Caco-2 (cell line): ENCODE results near the gene ATG13. TPM values are rescaled to one million over a fixed set of nuclear protein-coding genes. Genes with fewer than 3 reads are reported as not detected.

ENCODE experiments used
- BruUV-seq: library from RNA; stranded (reverse); fragments of 400-500 nt; replicated peaks from 2 replicates; lab custom pipeline; 2021; lab: Mats Ljungman, UMichigan
- CTCF ChIA-PET: fragments of 300-600 bp; sonication (Branson Sonifier 250); formaldehyde crosslinking; loops from one replicate; lab custom pipeline; 2022; ENCODE audit warnings: antibody characterized with exemption; lab: Charles Lee
- POLR2A ChIA-PET: fragments of 300-600 bp; sonication (Branson Sonifier 250); formaldehyde crosslinking; loops from one replicate; lab custom pipeline; 2022; ENCODE audit warnings: antibody characterized with exemption; lab: Charles Lee
- DNase-seq, 2 experiments: peaks; one replicate each; pipeline versions ENCODE4 v3.0.0 to v3.0.0-alpha.2; 2020 to 2022
- H3K27me3 ChIP-seq: replicated peaks from 2 replicates; pipeline ENCODE4 v1.6.0; 2011; ENCODE audit warnings: low read length; ENCODE audit not compliant: control insufficient read depth, insufficient read depth
- H3K36me3 ChIP-seq: 2 replicates; pipeline ENCODE4 v1.5.1; 2011; ENCODE audit warnings: low read length; ENCODE audit not compliant: control insufficient read depth, insufficient read depth
- H3K4me1 ChIP-seq: fragments of 250-450 bp; sonication (Bioruptor Pico); 2 replicates; pipeline ENCODE4 v1.5.1; 2020; ENCODE audit warnings: mild to moderate bottlenecking
- H3K4me3 ChIP-seq: 2 replicates; pipeline ENCODE4 v1.5.1; 2011; ENCODE audit warnings: low read depth, mild to moderate bottlenecking, control low read depth, low read length
- H3K9me3 ChIP-seq: fragments of 250-450 bp; sonication (Bioruptor Pico); 2 replicates; pipeline ENCODE4 v1.5.1; 2020; ENCODE audit warnings: mild to moderate bottlenecking, moderate library complexity
- H3K27ac Mint-ChIP-seq: one replicate; pipeline ENCODE4 v1.8.0; 2022; ENCODE audit warnings: mixed read lengths; ENCODE audit not compliant: unreplicated experiment
- H3K27me3 Mint-ChIP-seq: one replicate; pipeline ENCODE4 v1.8.0; 2022; ENCODE audit warnings: mixed read lengths; ENCODE audit not compliant: insufficient read depth, unreplicated experiment
- H3K36me3 Mint-ChIP-seq: one replicate; pipeline ENCODE4 v1.8.0; 2022; ENCODE audit warnings: mild to moderate bottlenecking, mixed read lengths; ENCODE audit not compliant: insufficient read depth, unreplicated experiment
- H3K4me1 Mint-ChIP-seq: one replicate; pipeline ENCODE4 v1.8.0; 2022; ENCODE audit warnings: low read depth, mixed read lengths; ENCODE audit not compliant: unreplicated experiment
- H3K4me3 Mint-ChIP-seq: one replicate; pipeline ENCODE4 v1.8.0; 2022; ENCODE audit warnings: mild to moderate bottlenecking, moderate library complexity, mixed read lengths; ENCODE audit not compliant: unreplicated experiment
- H3K9me3 Mint-ChIP-seq: one replicate; pipeline ENCODE4 v1.8.0; 2022; ENCODE audit warnings: mixed read lengths; ENCODE audit not compliant: unreplicated experiment
- CTCF ChIP-seq, 2 experiments: fragments of 200-600 bp in 1 of 2; IDR thresholded peaks; 1 replicate in 1 of 2; 2 replicates in 1 of 2; pipeline versions ENCODE4 v1.5.1 to v1.8.0; 2011 to 2022; ENCODE audit warnings: antibody characterized with exemption in 1 of 2, control low read depth in 1 of 2, inconsistent platforms in 1 of 2, low read depth in 1 of 2, low read length in 1 of 2, mild to moderate bottlenecking in 1 of 2, moderate library complexity in 1 of 2; ENCODE audit not compliant: insufficient read depth in 1 of 2, severe bottlenecking in 1 of 2, unreplicated experiment in 1 of 2
- intact Hi-C: fragments of 100-400 bp; cut with micrococcal nuclease; formaldehyde crosslinking; loops from one replicate; pipeline ENCODE4 v1.10.0; 2022; ENCODE audit not compliant: unreplicated experiment
- total RNA-seq: library from RNA; stranded (reverse); gene quantifications from 2 replicates; pipeline ENCODE4 v1.2.3, GENCODE V29; 2022

The ATG13 gene
- total RNA-seq, 1 experiment from 2014 or later: 101 TPM

GRCh38 chr11:46658259-46658658, 40.9 kb downstream of the ATG13 start:
- H3K9me3 ChIP-seq: no peaks in the 10 kb centered on the region
- H3K27me3 ChIP-seq: no peaks in the 10 kb centered on the region
- H3K9me3 Mint-ChIP-seq: no peaks in the 10 kb centered on the region
- H3K36me3 Mint-ChIP-seq: peaks cover 66% of the 10 kb centered on the region
- peaks cover 3% of the 10 kb centered on the region for H3K36me3 ChIP-seq
- no peak for DNase-seq
- H3K27me3 Mint-ChIP-seq: no peaks in the 10 kb centered on the region
- CTCF ChIA-PET: no interaction called here
- no peaks in the 10 kb centered on the region for H3K4me1 ChIP-seq
- TF ChIP-seq CTCF (IDR thresholded peaks at IDR 0.05; ENCODE audit: insufficient read depth in 1 of 2, low read depth in 1 of 2, low read length in 1 of 2, severe bottlenecking in 1 of 2, unreplicated experiment in 1 of 2): no peak
- POLR2A ChIA-PET: no interaction called here
- no peak overlapping the region for H3K4me3 Mint-ChIP-seq
- no peak overlapping the region for H3K4me3 ChIP-seq
- no TSS peak for BruUV-seq
- intact Hi-C loops: no loop called here
- H3K4me1 Mint-ChIP-seq: no peaks in the 10 kb centered on the region
- H3K27ac Mint-ChIP-seq: no peak overlapping the region

DNA sequence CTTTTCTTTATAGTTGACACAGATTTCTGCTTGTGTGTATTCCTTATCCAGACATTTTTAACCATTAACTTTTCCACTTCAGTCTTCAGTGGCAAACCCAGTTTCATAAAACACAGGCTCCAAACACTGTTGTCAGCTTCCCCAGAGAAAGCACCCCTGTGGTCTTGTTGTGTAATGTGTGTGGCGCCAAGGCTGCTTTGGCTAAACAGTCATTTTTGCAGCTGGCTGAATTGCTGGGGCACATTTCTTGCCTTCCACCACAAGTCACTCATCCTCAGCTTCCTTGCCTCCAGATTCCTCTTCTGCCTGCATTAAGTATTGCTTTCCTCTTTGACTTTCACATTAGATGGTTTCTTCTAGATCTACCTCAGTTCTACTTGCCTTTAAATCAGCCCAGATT, 42.6 kb downstream of the ATG13 start:
- Histone ChIP-seq H3K9me3 (no peaks in the 10 kb centered on the region), H3K4me3 (no peak overlapping the region), H3K4me1 (no peaks in the 10 kb centered on the region), H3K36me3 (peaks cover 4% of the 10 kb centered on the region), H3K27me3 (no peaks in the 10 kb centered on the region)
- no peak for TF ChIP-seq CTCF (IDR thresholded peaks at IDR 0.05; ENCODE audit: insufficient read depth in 1 of 2, low read depth in 1 of 2, low read length in 1 of 2, severe bottlenecking in 1 of 2, unreplicated experiment in 1 of 2)
- Mint-ChIP-seq H3K4me3 (no peak overlapping the region), H3K4me1 (no peaks in the 10 kb centered on the region), H3K9me3 (no peaks in the 10 kb centered on the region), H3K27me3 (no peaks in the 10 kb centered on the region), H3K36me3 (peaks cover 72% of the 10 kb centered on the region), H3K27ac (no peak overlapping the region)
- ChIA-PET CTCF (interaction anchor here (0.7 kb wide), 1 partner anchor 1491 kb away, joined by 3 read pairs; no protein-coding TSS in a partner anchor), POLR2A (interaction anchor here (0.6 kb wide), 2 partner anchors 17 to 23 kb away, joined by 3 to 7 read pairs; no protein-coding TSS in a partner anchor)
- DNase-seq: no peak
- intact Hi-C loops: no loop called here
- BruUV-seq: no TSS peak

DNA sequence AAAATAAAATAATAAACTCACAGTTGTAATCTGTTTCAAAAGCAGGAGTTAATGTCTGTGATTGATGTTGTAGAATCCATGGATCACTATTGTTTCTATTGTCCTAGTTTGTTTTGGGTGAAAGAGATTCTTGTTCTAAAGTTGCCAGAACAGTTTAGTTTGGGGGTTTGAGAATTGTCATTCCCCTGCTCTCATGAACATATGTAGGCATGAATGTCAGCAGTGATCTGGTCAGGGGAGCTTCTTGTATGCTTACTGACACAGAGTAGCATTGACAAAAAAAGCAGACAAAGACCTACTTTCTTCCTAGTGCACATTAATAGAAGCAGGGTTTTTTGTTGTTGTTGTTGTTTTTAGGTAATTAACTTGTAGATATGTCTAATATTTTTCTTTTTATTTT, 44.5 kb downstream of the ATG13 start:
- BruUV-seq: no TSS peak
- CTCF ChIA-PET: no interaction called here
- H3K9me3 Mint-ChIP-seq: no peaks in the 10 kb centered on the region
- Histone ChIP-seq H3K4me3 (no peak overlapping the region), H3K9me3 (no peaks in the 10 kb centered on the region), H3K27me3 (no peaks in the 10 kb centered on the region), H3K36me3 (peaks cover 6% of the 10 kb centered on the region; the same call in 1 of the 2 replicates), H3K4me1 (no peaks in the 10 kb centered on the region)
- intact Hi-C loops: no loop called here
- H3K36me3 Mint-ChIP-seq: peaks cover 86% of the 10 kb centered on the region
- TF ChIP-seq CTCF (IDR thresholded peaks at IDR 0.05; ENCODE audit: insufficient read depth in 1 of 2, low read depth in 1 of 2, low read length in 1 of 2, severe bottlenecking in 1 of 2, unreplicated experiment in 1 of 2): no peak
- no peaks in the 10 kb centered on the region for H3K27me3 Mint-ChIP-seq
- H3K27ac Mint-ChIP-seq: no peak overlapping the region
- H3K4me3 Mint-ChIP-seq: no peak overlapping the region
- POLR2A ChIA-PET: no interaction called here
- no peaks in the 10 kb centered on the region for H3K4me1 Mint-ChIP-seq
- DNase-seq: no peak
